Smooth muscle cell of the coronary artery (primary cell): ENCODE results near the gene ZNF521. TPM values are rescaled to one million over a fixed set of nuclear protein-coding genes. Genes with fewer than 3 reads are reported as not detected.

Source experiments
- total RNA-seq: library from RNA; depleted of rRNA; stranded (reverse); fragments of >200 nt; gene quantifications from 2 replicates; pipeline ENCODE4 v1.2.3, GENCODE V29; 2014; ENCODE audit warnings: low replicate concordance

ZNF521 gene
- 4.4 and 31.2 TPM in 2 replicates for total RNA-seq

GRCh38 chr18:25351777-25352628 is at the start of gene ZNF521:
ZNF521 (minus strand) TSS chr18:25352166; CDS start chr18:25350946, 1,220 bp downstream.

